ENCODE results near the gene WASL. TPM values are rescaled to one million over a fixed set of nuclear protein-coding genes. Genes with fewer than 3 reads are reported as not detected.

WASL gene
- total RNA-seq, 6 donors from 2014 or later: 24.1 to 62.2 (median 31.3) TPM

DNA sequence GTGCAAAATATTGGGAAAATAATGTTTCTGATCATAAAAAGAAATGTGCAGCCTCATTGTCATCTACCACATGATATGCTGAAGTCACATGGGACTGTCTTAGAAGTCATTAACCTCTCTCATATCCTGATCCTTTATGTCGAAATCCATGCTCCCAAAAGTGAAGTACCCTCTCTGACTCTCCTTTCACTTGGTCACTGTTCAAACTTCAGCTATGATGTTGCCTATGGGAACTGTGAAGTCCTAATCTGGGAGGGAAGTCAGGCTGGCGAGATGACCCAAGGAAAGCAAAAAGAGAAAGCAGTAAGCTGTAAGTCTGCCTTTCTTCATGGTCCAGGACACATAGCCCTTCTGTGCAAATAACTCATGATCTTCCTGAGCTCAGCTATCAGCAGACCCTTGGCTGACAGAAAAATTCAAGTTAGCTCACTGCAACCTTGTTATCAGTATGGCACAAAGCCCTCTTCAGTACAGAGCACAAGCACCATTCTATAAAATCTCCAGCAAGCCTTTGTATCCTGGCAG, 29.5 kb downstream of the WASL start:
- Histone ChIP-seq H3K27ac (peak overlapping the region in 1 of 4 donors; percentile 49), H3K9me3 (no peaks in the 10 kb centered on the region), H3K36me3 (no peaks in the 10 kb centered on the region), H3K27me3 (no peaks in the 10 kb centered on the region), H3K4me3 (no peak overlapping the region), H3K4me1 (peaks cover 23 to 41% (median 27%) of the 10 kb centered on the region in 4 donors)
- no peak for DNase-seq
- ATAC-seq (ENCODE audit: low FRiP score in 2 of 2): peak; percentile 49 to 65
- peak in 1 of 4 donors; percentile 13 for TF ChIP-seq EP300 (IDR thresholded peaks at IDR 0.05)
- no peak for TF ChIP-seq POLR2A (IDR thresholded peaks at IDR 0.05)
- 38 to 66% methylated on average over 2 of the region's 2 CpGs for WGBS, 2 donors

DNA sequence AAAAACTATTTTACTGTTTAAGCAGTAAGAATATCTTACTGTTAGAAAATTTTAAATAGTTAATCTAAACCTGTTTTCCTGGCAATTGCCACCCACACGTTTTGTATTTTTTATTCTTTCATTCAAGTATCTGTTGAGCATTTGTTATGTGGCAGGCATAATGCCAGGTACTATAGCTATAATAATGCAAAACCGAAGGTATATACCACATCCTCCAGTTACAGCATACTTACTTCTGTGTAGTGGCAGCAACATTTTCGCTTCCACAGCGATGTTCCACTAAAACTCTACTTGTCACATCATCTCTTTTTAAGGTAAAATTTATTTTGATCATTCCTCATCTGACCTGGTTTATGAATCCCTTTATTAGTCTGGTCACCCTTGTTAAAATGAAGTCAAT, 30.0 kb downstream of the WASL start:
- Histone ChIP-seq H3K4me3 (no peak overlapping the region), H3K36me3 (no peaks in the 10 kb centered on the region), H3K27me3 (no peaks in the 10 kb centered on the region), H3K27ac (no peak overlapping the region), H3K4me1 (peaks cover 21 to 40% (median 23%) of the 10 kb centered on the region in 4 donors), H3K9me3 (no peaks in the 10 kb centered on the region)
- DNase-seq (no peak), ATAC-seq (ENCODE audit: low FRiP score in 2 of 2) (no peak)
- WGBS, 2 donors: 73 to 79% methylated on average over 4 of the region's 4 CpGs
- TF ChIP-seq EP300 (IDR thresholded peaks at IDR 0.05): no peak
- no peak for TF ChIP-seq POLR2A (IDR thresholded peaks at IDR 0.05)
- TF ChIP-seq POLR2AphosphoS5 (IDR thresholded peaks at IDR 0.05): no peak
- TF ChIP-seq, protein P1, sequence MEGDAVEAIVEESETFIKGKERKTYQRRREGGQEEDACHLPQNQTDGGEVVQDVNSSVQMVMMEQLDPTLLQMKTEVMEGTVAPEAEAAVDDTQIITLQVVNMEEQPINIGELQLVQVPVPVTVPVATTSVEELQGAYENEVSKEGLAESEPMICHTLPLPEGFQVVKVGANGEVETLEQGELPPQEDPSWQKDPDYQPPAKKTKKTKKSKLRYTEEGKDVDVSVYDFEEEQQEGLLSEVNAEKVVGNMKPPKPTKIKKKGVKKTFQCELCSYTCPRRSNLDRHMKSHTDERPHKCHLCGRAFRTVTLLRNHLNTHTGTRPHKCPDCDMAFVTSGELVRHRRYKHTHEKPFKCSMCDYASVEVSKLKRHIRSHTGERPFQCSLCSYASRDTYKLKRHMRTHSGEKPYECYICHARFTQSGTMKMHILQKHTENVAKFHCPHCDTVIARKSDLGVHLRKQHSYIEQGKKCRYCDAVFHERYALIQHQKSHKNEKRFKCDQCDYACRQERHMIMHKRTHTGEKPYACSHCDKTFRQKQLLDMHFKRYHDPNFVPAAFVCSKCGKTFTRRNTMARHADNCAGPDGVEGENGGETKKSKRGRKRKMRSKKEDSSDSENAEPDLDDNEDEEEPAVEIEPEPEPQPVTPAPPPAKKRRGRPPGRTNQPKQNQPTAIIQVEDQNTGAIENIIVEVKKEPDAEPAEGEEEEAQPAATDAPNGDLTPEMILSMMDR (IDR thresholded peaks at IDR 0.05): no peak

DNA sequence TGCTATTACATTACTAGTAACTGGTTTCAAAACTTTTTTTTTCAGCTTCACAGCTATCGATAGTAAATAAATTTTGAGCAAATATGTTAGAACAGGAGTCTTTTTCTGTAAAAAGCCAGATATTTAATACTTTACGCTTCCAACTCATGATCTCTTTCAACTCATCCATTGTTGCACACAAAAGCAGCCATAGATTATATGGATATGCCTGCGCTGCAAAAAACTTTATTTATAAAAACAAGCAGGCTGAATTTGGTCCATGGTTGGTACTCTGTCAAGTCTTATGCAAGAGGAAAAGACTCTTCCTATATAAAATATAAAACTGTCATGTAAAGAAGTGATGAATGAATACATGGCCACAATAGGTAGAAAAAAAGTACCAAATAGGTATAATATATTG, 31.1 kb downstream of the WASL start:
- Histone ChIP-seq H3K9me3 (no peaks in the 10 kb centered on the region), H3K27me3 (no peaks in the 10 kb centered on the region), H3K36me3 (no peaks in the 10 kb centered on the region), H3K4me1 (peaks cover 13 to 34% (median 21%) of the 10 kb centered on the region in 4 donors), H3K4me3 (no peak overlapping the region), H3K27ac (no peak overlapping the region)
- ATAC-seq (ENCODE audit: low FRiP score in 2 of 2) (no peak), DNase-seq (no peak)
- no peak for TF ChIP-seq POLR2AphosphoS5 (IDR thresholded peaks at IDR 0.05)
- no peak for TF ChIP-seq POLR2A (IDR thresholded peaks at IDR 0.05)
- no peak for TF ChIP-seq EP300 (IDR thresholded peaks at IDR 0.05)
- TF ChIP-seq, protein P1 (IDR thresholded peaks at IDR 0.05): no peak
- WGBS, 2 donors: 95 to 100% methylated on average over 3 of the region's 3 CpGs

DNA sequence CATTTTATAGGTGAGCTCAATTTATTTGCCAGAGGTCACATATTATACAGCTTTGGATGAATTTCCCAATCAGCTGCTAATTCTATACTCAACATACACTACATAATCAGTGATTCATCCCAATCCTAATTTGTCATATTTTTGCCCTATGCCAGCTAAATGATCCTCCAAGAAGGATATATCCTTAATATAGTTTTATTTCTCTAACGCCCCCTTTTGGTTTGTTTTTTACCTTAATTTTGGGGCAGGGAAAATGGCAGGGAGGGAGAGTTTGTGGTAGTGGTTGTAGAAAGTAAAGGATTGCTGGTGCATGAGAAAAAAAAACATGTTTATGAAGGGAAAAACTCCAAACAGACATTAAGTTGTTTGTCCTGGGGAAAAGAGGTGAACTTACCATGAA, 31.9 kb downstream of the WASL start:
- no peak for ATAC-seq (ENCODE audit: low FRiP score in 2 of 2)
- no peaks in the 10 kb centered on the region for H3K36me3 ChIP-seq
- WGBS, 2 donors: 93 to 100% methylated on average over 1 of the region's 1 CpG
- no peaks in the 10 kb centered on the region for H3K9me3 ChIP-seq
- H3K27me3 ChIP-seq: no peaks in the 10 kb centered on the region
- H3K27ac ChIP-seq: no peak overlapping the region
- TF ChIP-seq EP300 (IDR thresholded peaks at IDR 0.05) (no peak), POLR2A (IDR thresholded peaks at IDR 0.05) (no peak), POLR2AphosphoS5 (IDR thresholded peaks at IDR 0.05) (no peak)
- TF ChIP-seq, protein P1 (IDR thresholded peaks at IDR 0.05): no peak
- H3K4me3 ChIP-seq: no peak overlapping the region
- peaks cover 21 to 42% (median 29%) of the 10 kb centered on the region in 4 donors for H3K4me1 ChIP-seq
- no peak for DNase-seq

DNA sequence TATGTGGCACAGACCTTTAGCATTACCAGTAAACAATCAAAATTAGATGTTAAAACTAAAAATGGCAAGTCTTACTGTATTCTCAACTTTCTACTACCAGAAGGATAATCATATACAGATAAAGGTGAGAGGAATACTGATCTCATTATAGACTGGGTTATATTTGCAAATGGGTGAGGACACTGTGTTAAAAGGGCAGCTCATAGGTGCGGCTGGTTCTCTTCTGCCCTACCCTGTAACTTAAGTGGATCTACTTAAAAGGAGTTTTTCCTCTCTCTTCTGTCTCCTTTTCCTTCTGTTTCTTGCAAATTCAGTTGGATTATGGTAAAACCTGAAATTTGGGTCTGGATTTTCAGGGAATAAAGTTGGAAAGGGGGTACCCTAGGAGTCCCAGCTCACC, 33.0 kb downstream of the WASL start:
- DNase-seq (no peak), ATAC-seq (ENCODE audit: low FRiP score in 2 of 2) (no peak)
- H3K27ac ChIP-seq: no peak overlapping the region
- no peaks in the 10 kb centered on the region for H3K9me3 ChIP-seq
- TF ChIP-seq POLR2AphosphoS5 (IDR thresholded peaks at IDR 0.05) (no peak), EP300 (IDR thresholded peaks at IDR 0.05) (no peak), POLR2A (IDR thresholded peaks at IDR 0.05) (no peak)
- TF ChIP-seq, protein P1 (IDR thresholded peaks at IDR 0.05): no peak
- H3K4me1 ChIP-seq: peaks cover 28 to 45% (median 33%) of the 10 kb centered on the region in 4 donors
- H3K36me3 ChIP-seq: no peaks in the 10 kb centered on the region
- WGBS, 2 donors: 0% methylated on average over 1 of the region's 1 CpG
- H3K4me3 ChIP-seq: no peak overlapping the region
- no peaks in the 10 kb centered on the region for H3K27me3 ChIP-seq
